Measurements from ENCODE around the gene SLC11A1.

Gene SLC11A1

DNA sequence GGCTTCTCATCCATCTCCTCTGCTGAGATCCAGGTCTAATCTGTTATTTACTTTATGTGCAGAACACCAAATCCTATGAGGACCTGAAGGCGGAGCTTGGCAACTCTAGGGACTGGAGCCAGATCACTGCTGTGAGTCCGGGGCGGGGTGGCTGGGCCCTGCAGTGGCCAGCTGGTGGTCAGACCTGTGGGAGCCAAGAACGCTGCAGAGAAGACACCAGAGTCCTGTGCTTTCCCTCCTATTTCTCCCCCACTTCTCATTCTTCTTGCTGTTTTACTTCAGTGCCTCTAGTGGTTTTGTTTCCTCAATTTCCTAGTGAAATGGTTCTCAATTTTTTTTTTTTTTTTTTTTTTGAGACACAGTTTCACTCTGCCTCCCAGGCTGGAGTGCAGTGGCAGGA, 56.5 kb downstream of the SLC11A1 start:
- H3K36me3 ChIP-seq (replicated peaks; ENCODE audit: low read depth, low read length) = no peaks in the 10 kb centered on the region
- no peaks in the 10 kb centered on the region for H3K9me3 ChIP-seq (ENCODE audit: insufficient read depth, low read length)
- no peaks in the 10 kb centered on the region for H4K20me1 ChIP-seq (ENCODE audit: insufficient read depth, low read length)
- no peaks in the 10 kb centered on the region for H3K27me3 ChIP-seq (ENCODE audit: low read depth, low read length)
- no peaks in the 10 kb centered on the region for H3K79me2 ChIP-seq (ENCODE audit: low read length)
- no peak overlapping the region for H2AFZ ChIP-seq (ENCODE audit: low read depth, low read length)
- TF ChIP-seq CTCF (IDR thresholded peaks at IDR 0.05; ENCODE audit: low read depth, low read length) (no peak), EZH2phosphoT487 (IDR thresholded peaks at IDR 0.05; ENCODE audit: low read depth) (no peak)
- no peak overlapping the region for H3K27ac ChIP-seq (ENCODE audit: low read length)
- H3K4me1 ChIP-seq (ENCODE audit: low read length) = peaks cover 13% of the 10 kb centered on the region
- H3K9ac ChIP-seq (ENCODE audit: low read length) = no peak overlapping the region
- no peak overlapping the region for H3K4me3 ChIP-seq (ENCODE audit: low read length)
- H3K4me2 ChIP-seq (ENCODE audit: low read length) = peak overlapping the region; percentile 0; the same call in 1 of the 2 replicates

GRCh38 chr2:218444692-218445357, 62.8 kb downstream of the SLC11A1 start:
- H2AFZ ChIP-seq (ENCODE audit: low read depth, low read length) = no peak overlapping the region
- H3K9me3 ChIP-seq (ENCODE audit: insufficient read depth, low read length) = no peaks in the 10 kb centered on the region
- no peak overlapping the region for H3K9ac ChIP-seq (ENCODE audit: low read length)
- TF ChIP-seq EZH2phosphoT487 (IDR thresholded peaks at IDR 0.05; ENCODE audit: low read depth) = no peak
- no peak for TF ChIP-seq CTCF (IDR thresholded peaks at IDR 0.05; ENCODE audit: low read depth, low read length)
- H3K36me3 ChIP-seq (replicated peaks; ENCODE audit: low read depth, low read length) = peaks cover 2% of the 10 kb centered on the region
- no peaks in the 10 kb centered on the region for H4K20me1 ChIP-seq (ENCODE audit: insufficient read depth, low read length)
- H3K4me3 ChIP-seq (ENCODE audit: low read length) = no peak overlapping the region
- no peaks in the 10 kb centered on the region for H3K79me2 ChIP-seq (ENCODE audit: low read length)
- H3K4me2 ChIP-seq (ENCODE audit: low read length) = no peak overlapping the region
- H3K27ac ChIP-seq (ENCODE audit: low read length) = no peak overlapping the region
- H3K27me3 ChIP-seq (ENCODE audit: low read depth, low read length) = no peaks in the 10 kb centered on the region
- H3K4me1 ChIP-seq (ENCODE audit: low read length) = no peaks in the 10 kb centered on the region

DNA sequence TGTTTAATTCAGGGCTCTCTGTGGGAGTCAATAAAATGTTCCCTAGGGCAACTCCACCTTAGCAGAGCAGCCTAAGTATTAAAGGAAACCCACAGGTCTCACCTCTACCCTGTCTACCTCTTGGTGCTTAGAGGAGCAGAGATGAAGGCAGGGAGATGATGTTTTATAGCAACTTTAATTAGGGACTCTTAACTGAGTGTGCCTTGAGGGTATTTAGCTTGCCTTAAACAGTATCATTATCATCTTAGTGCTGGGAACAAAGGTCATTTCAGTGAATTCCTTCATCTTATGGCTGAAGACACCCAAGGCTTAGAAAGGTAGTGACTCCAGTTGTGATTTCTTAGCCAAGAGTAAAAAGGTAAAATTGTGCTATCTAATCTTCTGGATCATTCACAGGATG, 63.5 kb downstream of the SLC11A1 start:
- Histone ChIP-seq H3K27ac (ENCODE audit: low read length) (no peak overlapping the region), H3K4me1 (ENCODE audit: low read length) (no peaks in the 10 kb centered on the region), H3K4me2 (ENCODE audit: low read length) (no peak overlapping the region), H3K36me3 (replicated peaks; ENCODE audit: low read depth, low read length) (peaks cover 2% of the 10 kb centered on the region), H2AFZ (ENCODE audit: low read depth, low read length) (no peak overlapping the region), H3K9me3 (ENCODE audit: insufficient read depth, low read length) (no peaks in the 10 kb centered on the region), H3K27me3 (ENCODE audit: low read depth, low read length) (no peaks in the 10 kb centered on the region), H3K9ac (ENCODE audit: low read length) (no peak overlapping the region), H4K20me1 (ENCODE audit: insufficient read depth, low read length) (no peaks in the 10 kb centered on the region), H3K4me3 (ENCODE audit: low read length) (no peak overlapping the region), H3K79me2 (ENCODE audit: low read length) (no peaks in the 10 kb centered on the region)
- TF ChIP-seq CTCF (IDR thresholded peaks at IDR 0.05; ENCODE audit: low read depth, low read length) = no peak
- TF ChIP-seq EZH2phosphoT487 (IDR thresholded peaks at IDR 0.05; ENCODE audit: low read depth) = no peak
